Anterior cingulate cortex (tissue), 58 donors: ENCODE results near the gene GNG14.
"Not testable (repeated sequence)": the region's sequence is repeated elsewhere in the genome, so short reads cannot be mapped to it uniquely, and the experiment has no call there.

ENCODE experiments used
- DNase-seq, 58 donors: peaks; one replicate each; lab custom pipeline; 2025; lab: John Stamatoyannopoulos, UW

GNG14 gene

GRCh38 chr19:12666265-12667048 is 21.3 kb upstream of the GNG14 start, which contains the start of the genes MAN2B1 and WDR83:
Gene MAN2B1 (minus strand): TSS chr19:12666742. CDS start chr19:12666701, 41 bp downstream.
Gene WDR83 (plus strand): TSS chr19:12666807. CDS start chr19:12669791, 2,984 bp downstream.
- DNase-seq, result peak in 56 of 58 donors; percentile 15 to 77 (median 56)

GRCh38 chr19:12667731-12668302 is 20.0 kb upstream of the GNG14 start:
- DNase-seq, result no peak

- no peak for DNase-seq
Observed at GRCh38 chr19:12668346-12668745, 19.5 kb upstream of the GNG14 start.

- peak in 33 of 58 donors; percentile 28 to 75 (median 65) for DNase-seq
Observed at GRCh38 chr19:12668932-12669269, 18.9 kb upstream of the GNG14 start.

GRCh38 chr19:12669270-12670158 is 18.3 kb upstream of the GNG14 start:
- DNase-seq, result peak in 57 of 58 donors; percentile 36 to 90 (median 78)

- no peak for DNase-seq
Observed at GRCh38 chr19:12670159-12670928, 17.5 kb upstream of the GNG14 start.

- no peak for DNase-seq
Observed at GRCh38 chr19:12672744-12673143, 15.1 kb upstream of the GNG14 start.

- no peak for DNase-seq
Observed at GRCh38 chr19:12675399-12675798, 12.4 kb upstream of the GNG14 start.

- DNase-seq, result no peak
Observed at GRCh38 chr19:12675940-12676339, 11.9 kb upstream of the GNG14 start.

- peak in 55 of 58 donors; percentile 2 to 86 (median 44) for DNase-seq
Observed at GRCh38 chr19:12676384-12676792, 11.4 kb upstream of the GNG14 start.

- DNase-seq, result no peak
Observed at GRCh38 chr19:12676928-12677327, 10.9 kb upstream of the GNG14 start.

- DNase-seq, result not testable (repeated sequence)
Observed at GRCh38 chr19:12678039-12678438, 9.8 kb upstream of the GNG14 start.

- DNase-seq, result no peak
Observed at GRCh38 chr19:12680034-12680433, 7.8 kb upstream of the GNG14 start.

GRCh38 chr19:12681074-12681987 is 6.5 kb upstream of the GNG14 start, which contains the start of gene DHPS:
Gene DHPS (minus strand): TSS chr19:12681880. CDS start chr19:12681766, 114 bp downstream.
- peak; percentile 40 to 95 (median 82) for DNase-seq

- no peak for DNase-seq
Observed at GRCh38 chr19:12685831-12686230, 2.0 kb upstream of the GNG14 start.

- no peak for DNase-seq
Observed at GRCh38 chr19:12689012-12689411, 1.2 kb downstream of the GNG14 start.

GRCh38 chr19:12689581-12690216 is 1.9 kb downstream of the GNG14 start:
- DNase-seq, result no peak

GRCh38 chr19:12692960-12693359 is 5.2 kb downstream of the GNG14 start:
- no peak for DNase-seq
